HCT116 (cell line): Measurements from ENCODE around the gene UBE2L6. TPM values are rescaled to one million over a fixed set of nuclear protein-coding genes. Genes with fewer than 3 reads are reported as not detected.

ENCODE experiments used
- ATAC-seq: fragments of 200-7000 bp; cut with Tn5 transposase; 2 replicates; pipeline ENCODE4 v1.9.1; 2020; ENCODE audit warnings: mild to moderate bottlenecking, moderate library complexity
- BruUV-seq: library from RNA; stranded (reverse); fragments of 400-500 nt; replicated peaks from 2 replicates; lab custom pipeline; 2021; lab: Mats Ljungman, UMichigan
- CTCF ChIA-PET: fragments of 300-600 bp; sonication (Branson Sonifier 250); formaldehyde crosslinking; loops from one replicate; lab custom pipeline; 2021; ENCODE audit warnings: antibody characterized with exemption; lab: Charles Lee
- POLR2A ChIA-PET: fragments of 300-600, 350-600 bp; sonication (Branson Sonifier 250); formaldehyde crosslinking; loops from one replicate; lab custom pipeline; 2021; ENCODE audit warnings: antibody characterized with exemption; lab: Charles Lee
- RAD21 ChIA-PET, 2 experiments: fragments of 300-600 bp; sonication (Branson Sonifier 250); formaldehyde crosslinking; loops; one replicate each; lab custom pipeline; 2023; ENCODE audit warnings: low total read pairs in 2 of 2; ENCODE audit not compliant: uncharacterized antibody in 2 of 2, unreplicated experiment in 2 of 2, low non-redundant PET in 1 of 2; lab: Charles Lee
- DNase-seq: peaks from one replicate; pipeline ENCODE4 v3.0.0-alpha.2; 2010; ENCODE audit warnings: low read depth, low spot score
- H2AFZ ChIP-seq: fragments of 200-600 bp; shearing (Covaris generic), sonication (generic); 2 replicates; pipeline ENCODE4 v1.6.1; 2017; ENCODE audit warnings: low read depth, mixed run types, mixed read lengths, antibody characterized with exemption, low read length; ENCODE audit not compliant: poor library complexity, severe bottlenecking
- H3K27ac ChIP-seq: 2 replicates; pipeline ENCODE4 v1.5.1; 2012; ENCODE audit warnings: low read depth, low read length
- H3K27me3 ChIP-seq: fragments of 200-600 bp; sonication (generic); 2 replicates; pipeline ENCODE4 v1.6.1; 2016; ENCODE audit warnings: mixed run types, low read length, mixed read lengths; ENCODE audit not compliant: insufficient read depth
- H3K36me3 ChIP-seq, 2 experiments: fragments of 200-500 bp in 1 of 2; fragments of 200-600 bp in 1 of 2; sonication (Bioruptor generic) in 1 of 2; sonication (generic) in 1 of 2; 2 replicates each; pipeline versions ENCODE4 v1.5.1 to v1.6.1; 2014 to 2016; ENCODE audit warnings: low read length in 2 of 2, inconsistent platforms in 1 of 2, mixed read lengths in 1 of 2, mixed run types in 1 of 2; ENCODE audit not compliant: insufficient read depth in 2 of 2, control insufficient read depth in 1 of 2
- H3K4me1 ChIP-seq, 2 experiments: fragments of 200-600 bp in 1 of 2; sonication (generic) in 1 of 2; 2 replicates each; pipeline versions ENCODE4 v1.5.1 to v1.6.1; 2012 to 2017; ENCODE audit warnings: low read length in 2 of 2, inconsistent platforms in 1 of 2, mild to moderate bottlenecking in 1 of 2, mixed read lengths in 1 of 2, mixed run types in 1 of 2, moderate library complexity in 1 of 2; ENCODE audit not compliant: insufficient read depth in 2 of 2, control insufficient read depth in 1 of 2
- H3K4me2 ChIP-seq: fragments of 200-600 bp; sonication (generic); 2 replicates; pipeline ENCODE4 v1.6.1; 2017; ENCODE audit warnings: mixed run types, low read length, mixed read lengths
- H3K4me3 ChIP-seq, 2 experiments: fragments of 200-600 bp in 1 of 2; sonication (generic) in 1 of 2; replicated peaks in 1 of 2; 2 replicates each; pipeline ENCODE4 v1.5.1; 2011 to 2016; ENCODE audit warnings: low read length in 2 of 2, control low read depth in 1 of 2, low read depth in 1 of 2, mild to moderate bottlenecking in 1 of 2, mixed read lengths in 1 of 2, mixed run types in 1 of 2
- H3K79me2 ChIP-seq: fragments of 200-600 bp; sonication (generic); 2 replicates; pipeline ENCODE4 v1.6.1; 2017; ENCODE audit warnings: mild to moderate bottlenecking, mixed run types, low read length, moderate library complexity, mixed read lengths; ENCODE audit not compliant: insufficient read depth
- H3K9ac ChIP-seq: fragments of 200-600 bp; sonication (generic); 2 replicates; pipeline ENCODE4 v1.6.1; 2016; ENCODE audit warnings: low read length, mixed read lengths
- H3K9me2 ChIP-seq: fragments of 200-600 bp; sonication (generic), shearing (Covaris generic); 2 replicates; pipeline ENCODE4 v1.6.1; 2017; ENCODE audit warnings: mixed run types, mild to moderate bottlenecking, moderate library complexity; ENCODE audit not compliant: insufficient read depth
- H3K9me3 ChIP-seq, 2 experiments: fragments of 200-500 bp in 1 of 2; fragments of 200-600 bp in 1 of 2; sonication (Bioruptor generic) in 1 of 2; sonication (generic) in 1 of 2; 2 replicates each; pipeline ENCODE4 v1.6.1; 2014 to 2017; ENCODE audit warnings: low read length in 2 of 2, mixed read lengths in 2 of 2, inconsistent platforms in 1 of 2, low read depth in 1 of 2, mild to moderate bottlenecking in 1 of 2, mixed run types in 1 of 2, moderate library complexity in 1 of 2; ENCODE audit not compliant: control insufficient read depth in 1 of 2, insufficient read depth in 1 of 2
- H4K20me1 ChIP-seq: fragments of 200-600 bp; sonication (generic), shearing (Covaris generic); 2 replicates; pipeline ENCODE4 v1.6.1; 2017; ENCODE audit warnings: mixed run types, mild to moderate bottlenecking, moderate library complexity; ENCODE audit not compliant: insufficient read depth
- ATF3 ChIP-seq: IDR thresholded peaks from 2 replicates; pipeline ENCODE4 v1.6.1; 2012
- CBX3 ChIP-seq: IDR thresholded peaks from 2 replicates; pipeline ENCODE4 v1.6.1; 2012; ENCODE audit warnings: low read depth
- CEBPB ChIP-seq: IDR thresholded peaks from 2 replicates; pipeline ENCODE4 v1.6.1; 2012; ENCODE audit warnings: low read depth
- CTCF ChIP-seq, 3 experiments: fragments of 200-600 bp in 1 of 3; sonication (generic) in 1 of 3; IDR thresholded peaks in 2 of 3; conservative IDR thresholded peaks in 1 of 3; 2 replicates each; pipeline ENCODE4 v1.5.1; 2012 to 2017; ENCODE audit warnings: low read depth in 2 of 3, low read length in 2 of 3, antibody characterized with exemption in 1 of 3, borderline replicate concordance in 1 of 3, control low read depth in 1 of 3, mild to moderate bottlenecking in 1 of 3, mixed read lengths in 1 of 3, mixed run types in 1 of 3, moderate library complexity in 1 of 3; ENCODE audit not compliant: insufficient read depth in 1 of 3
- EGR1 ChIP-seq: IDR thresholded peaks from 2 replicates; pipeline ENCODE4 v1.6.1; 2012; ENCODE audit warnings: low read depth
- EZH2phosphoT487 ChIP-seq: fragments of 200-600 bp; IDR thresholded peaks from 2 replicates; pipeline ENCODE4 v1.6.1; 2018; ENCODE audit warnings: antibody characterized with exemption, borderline replicate concordance
- FOSL1 ChIP-seq: IDR thresholded peaks from 2 replicates; pipeline ENCODE4 v1.6.1; 2012; ENCODE audit warnings: low read depth
- JUND ChIP-seq: IDR thresholded peaks from 2 replicates; pipeline ENCODE4 v1.6.1; 2012
- POLR2AphosphoS5 ChIP-seq: IDR thresholded peaks from 2 replicates; pipeline ENCODE4 v1.6.1; 2011; ENCODE audit warnings: mild to moderate bottlenecking, low read depth, low read length, moderate library complexity
- SRF ChIP-seq: IDR thresholded peaks from 2 replicates; pipeline ENCODE4 v1.6.1; 2012; ENCODE audit warnings: low read depth
- YY1 ChIP-seq: IDR thresholded peaks from 2 replicates; pipeline ENCODE4 v1.6.1; 2011; ENCODE audit warnings: low read length, low read depth, moderate library complexity, mild to moderate bottlenecking; ENCODE audit not compliant: insufficient replicate concordance; ENCODE audit errors: extremely low read depth
- ZBTB33 ChIP-seq: IDR thresholded peaks from 2 replicates; pipeline ENCODE4 v1.6.1; 2011; ENCODE audit warnings: mild to moderate bottlenecking, low read length, moderate library complexity; ENCODE audit not compliant: insufficient replicate concordance; ENCODE audit errors: extremely low read depth
- ZNF274 ChIP-seq: fragments of 200-500 bp; sonication (Bioruptor generic); IDR thresholded peaks from 2 replicates; pipeline ENCODE4 v1.6.1; 2014; ENCODE audit warnings: mild to moderate bottlenecking, low read depth, low read length, inconsistent platforms
- intact Hi-C: fragments of 100-400 bp; cut with micrococcal nuclease; formaldehyde crosslinking; loops from 2 replicates; pipeline ENCODE4 v1.10.0; 2022
- total RNA-seq: library from RNA; stranded (reverse); gene quantifications from one replicate; pipeline ENCODE4 v1.2.1, GENCODE V29; 2021; ENCODE audit not compliant: unreplicated experiment

The UBE2L6 gene
- total RNA-seq, 1 experiment from 2014 or later, result 24.8 TPM

GRCh38 chr11:57543593-57543992 lies 23.9 kb downstream of the UBE2L6 start:
- intact Hi-C loops, result no loop called here

GRCh38 chr11:57542582-57542981 lies 24.9 kb downstream of the UBE2L6 start:
- TF ChIP-seq ZNF274 (no peak), CEBPB (no peak), FOSL1 (no peak), CBX3 (no peak), ATF3 (no peak), EZH2phosphoT487 (no peak), SRF (no peak), JUND (no peak), CTCF (IDR thresholded peaks at IDR 0.05 in 2 of 3, conservative IDR thresholded peaks at IDR 0.05 in 1 of 3; ENCODE audit: borderline replicate concordance in 1 of 3, insufficient read depth in 1 of 3, low read depth in 2 of 3, low read length in 2 of 3) (no peak)
- BruUV-seq, result no TSS peak
- intact Hi-C loops, result no loop called here
- RAD21 ChIA-PET, result no interaction called here
- POLR2A ChIA-PET, result no interaction called here
- CTCF ChIA-PET, result no interaction called here
- no peaks in the 10 kb centered on the region for H3K9me2 ChIP-seq
- H4K20me1 ChIP-seq, result no peaks in the 10 kb centered on the region
- no peak overlapping the region for H3K4me2 ChIP-seq
- no peak for ATAC-seq
- H2AFZ ChIP-seq, result no peak overlapping the region
- no peaks in the 10 kb centered on the region for H3K9me3 ChIP-seq
- no peak overlapping the region for H3K9ac ChIP-seq
- H3K4me3 ChIP-seq, result no peak overlapping the region
- H3K36me3 ChIP-seq, result no peaks in the 10 kb centered on the region
- H3K27ac ChIP-seq, result no peak overlapping the region
- no peaks in the 10 kb centered on the region for H3K79me2 ChIP-seq
- no peak for DNase-seq
- H3K4me1 ChIP-seq, result peaks cover 0 to 12% of the 10 kb centered on the region in 2 experiments; a peak in 3 of 4 replicates
- H3K27me3 ChIP-seq, result no peaks in the 10 kb centered on the region

More at GRCh38 chr11:57543593-57543992, 23.9 kb downstream of the UBE2L6 start:
- no peak overlapping the region for H3K4me2 ChIP-seq
- H2AFZ ChIP-seq, result no peak overlapping the region
- H3K9me2 ChIP-seq, result no peaks in the 10 kb centered on the region
- BruUV-seq, result no TSS peak
- H3K27ac ChIP-seq, result no peak overlapping the region
- ChIA-PET CTCF (no interaction called here), RAD21 (no interaction called here), POLR2A (no interaction called here)
- ATAC-seq (no peak), DNase-seq (no peak)
- no peaks in the 10 kb centered on the region for H3K79me2 ChIP-seq
- no peaks in the 10 kb centered on the region for H4K20me1 ChIP-seq
- H3K27me3 ChIP-seq, result no peaks in the 10 kb centered on the region
- H3K9me3 ChIP-seq, result no peaks in the 10 kb centered on the region
- H3K4me3 ChIP-seq, result no peak overlapping the region
- no peak for TF ChIP-seq EZH2phosphoT487
- TF ChIP-seq JUND, result no peak
- no peak for TF ChIP-seq EGR1
- no peak for TF ChIP-seq FOSL1
- TF ChIP-seq SRF, result no peak
- no peak for TF ChIP-seq CBX3
- no peak for TF ChIP-seq POLR2AphosphoS5
- TF ChIP-seq CEBPB, result no peak
- TF ChIP-seq YY1, result no peak
- TF ChIP-seq ZBTB33, result no peak
- H3K4me1 ChIP-seq, result peaks cover 0 to 12% of the 10 kb centered on the region in 2 experiments; a peak in 3 of 4 replicates
- no peak overlapping the region for H3K9ac ChIP-seq
- H3K36me3 ChIP-seq, result no peaks in the 10 kb centered on the region
